ENCODE data around the gene TSGA10IP. TPM values are rescaled to one million over a fixed set of nuclear protein-coding genes. Genes with fewer than 3 reads are reported as not detected.

TSGA10IP gene
- total RNA-seq, 1 experiment from 2014 or later = not detected

GRCh38 chr11:65988791-65989592 is 43.7 kb downstream of the TSGA10IP start:
- Histone ChIP-seq H3K36me3 (ENCODE audit: control insufficient read depth, insufficient read depth, low read length) (peaks cover 2% of the 10 kb centered on the region), H3K27me3 (replicated peaks; ENCODE audit: control insufficient read depth, insufficient read depth, low read length) (no peaks in the 10 kb centered on the region), H3K4me1 (no peaks in the 10 kb centered on the region), H3K4me3 (ENCODE audit: low read depth, low read length) (no peak overlapping the region), H3K9me3 (no peaks in the 10 kb centered on the region)
- TF ChIP-seq CTCF (IDR thresholded peaks at IDR 0.05; ENCODE audit: insufficient read depth in 1 of 2, low read depth in 1 of 2, low read length in 1 of 2, severe bottlenecking in 1 of 2, unreplicated experiment in 1 of 2) = peak; percentile 94 to 97
- Mint-ChIP-seq H3K9me3 (ENCODE audit: unreplicated experiment) (no peaks in the 10 kb centered on the region), H3K27ac (ENCODE audit: unreplicated experiment) (no peak overlapping the region), H3K27me3 (ENCODE audit: insufficient read depth, unreplicated experiment) (no peaks in the 10 kb centered on the region), H3K4me1 (ENCODE audit: low read depth, unreplicated experiment) (no peaks in the 10 kb centered on the region), H3K36me3 (ENCODE audit: insufficient read depth, unreplicated experiment) (peaks cover 27% of the 10 kb centered on the region), H3K4me3 (ENCODE audit: unreplicated experiment) (no peak overlapping the region)
- intact Hi-C loops (cut with micrococcal nuclease; ENCODE audit: unreplicated experiment) = loop anchor here (1.0 to 5.0 kb wide), 6 partner anchors 33 to 283 kb away; partner anchors contain the start of gene FIBP
- CTCF ChIA-PET = interaction anchor here (0.5 to 2.6 kb wide), 13 partner anchors 23 to 282 kb away, joined by 3 to 26 read pairs (median 5); partner anchors contain the start of genes CCDC85B, CST6, FIBP and MUS81
- peak; percentile 91 to 93 for DNase-seq
- POLR2A ChIA-PET = interaction anchor here (0.5 kb wide), 1 partner anchor 101 kb away, joined by 10 read pairs; the partner anchor contains the start of gene FIBP
- BruUV-seq (replicated peaks) = no TSS peak

- ChIA-PET CTCF (no interaction called here), POLR2A (no interaction called here)
- no peak overlapping the region for H3K4me3 Mint-ChIP-seq (ENCODE audit: unreplicated experiment)
- H3K9me3 Mint-ChIP-seq (ENCODE audit: unreplicated experiment) = no peaks in the 10 kb centered on the region
- H3K9me3 ChIP-seq = no peaks in the 10 kb centered on the region
- no peak overlapping the region for H3K27ac Mint-ChIP-seq (ENCODE audit: unreplicated experiment)
- peaks cover 2% of the 10 kb centered on the region for H3K36me3 ChIP-seq (ENCODE audit: control insufficient read depth, insufficient read depth, low read length)
- no peak for TF ChIP-seq CTCF (IDR thresholded peaks at IDR 0.05; ENCODE audit: insufficient read depth in 1 of 2, low read depth in 1 of 2, low read length in 1 of 2, severe bottlenecking in 1 of 2, unreplicated experiment in 1 of 2)
- intact Hi-C loops (cut with micrococcal nuclease; ENCODE audit: unreplicated experiment) = no loop called here
- no peaks in the 10 kb centered on the region for H3K27me3 ChIP-seq (replicated peaks; ENCODE audit: control insufficient read depth, insufficient read depth, low read length)
- no peaks in the 10 kb centered on the region for H3K27me3 Mint-ChIP-seq (ENCODE audit: insufficient read depth, unreplicated experiment)
- H3K4me1 ChIP-seq = no peaks in the 10 kb centered on the region
- no peaks in the 10 kb centered on the region for H3K4me1 Mint-ChIP-seq (ENCODE audit: low read depth, unreplicated experiment)
- no peak for DNase-seq
- peaks cover 48% of the 10 kb centered on the region for H3K36me3 Mint-ChIP-seq (ENCODE audit: insufficient read depth, unreplicated experiment)
- no TSS peak for BruUV-seq (replicated peaks)
- no peak overlapping the region for H3K4me3 ChIP-seq (ENCODE audit: low read depth, low read length)
These were observed 46.8 kb downstream of the TSGA10IP start for GRCh38 chr11:65992056-65992455.

- Histone ChIP-seq H3K9me3 (no peaks in the 10 kb centered on the region), H3K27me3 (replicated peaks; ENCODE audit: control insufficient read depth, insufficient read depth, low read length) (no peaks in the 10 kb centered on the region), H3K36me3 (ENCODE audit: control insufficient read depth, insufficient read depth, low read length) (peaks cover 8% of the 10 kb centered on the region), H3K4me1 (0 out of 2 replicates have a peak, but pooled peaks cover 3% of the 10 kb centered on the region), H3K4me3 (ENCODE audit: low read depth, low read length) (no peak overlapping the region)
- Mint-ChIP-seq H3K9me3 (ENCODE audit: unreplicated experiment) (no peaks in the 10 kb centered on the region), H3K27ac (ENCODE audit: unreplicated experiment) (no peak overlapping the region), H3K27me3 (ENCODE audit: insufficient read depth, unreplicated experiment) (no peaks in the 10 kb centered on the region), H3K4me3 (ENCODE audit: unreplicated experiment) (no peak overlapping the region), H3K4me1 (ENCODE audit: low read depth, unreplicated experiment) (no peaks in the 10 kb centered on the region), H3K36me3 (ENCODE audit: insufficient read depth, unreplicated experiment) (peaks cover 73% of the 10 kb centered on the region)
- POLR2A ChIA-PET = interaction anchor here (0.6 kb wide), 1 partner anchor 59 kb away, joined by 5 read pairs; no protein-coding TSS in a partner anchor
- intact Hi-C loops (cut with micrococcal nuclease; ENCODE audit: unreplicated experiment) = no loop called here
- CTCF ChIA-PET = interaction anchor here (0.6 kb wide), 1 partner anchor 109 kb away, joined by 10 read pairs; the partner anchor contains the start of gene FIBP
- BruUV-seq (replicated peaks) = no TSS peak
- TF ChIP-seq CTCF (IDR thresholded peaks at IDR 0.05; ENCODE audit: insufficient read depth in 1 of 2, low read depth in 1 of 2, low read length in 1 of 2, severe bottlenecking in 1 of 2, unreplicated experiment in 1 of 2) = no peak
- no peak for DNase-seq
These were observed 52.0 kb downstream of the TSGA10IP start for GRCh38 chr11:65997286-65997685.
